Endodermal cell (in vitro differentiated cells): ENCODE data around the gene TMEM141. TPM values are rescaled to one million over a fixed set of nuclear protein-coding genes. Genes with fewer than 3 reads are reported as not detected.
"Not testable (repeated sequence)": the region's sequence is repeated elsewhere in the genome, so short reads cannot be mapped to it uniquely, and the experiment has no call there.

Experiments
- DNase-seq: peaks from one replicate; pipeline ENCODE4 v3.0.0-alpha.2; 2017
- H3K27ac ChIP-seq: 2 replicates; pipeline ENCODE4 v1.5.1; 2013; ENCODE audit warnings: mild to moderate bottlenecking, low read depth, low read length, moderate library complexity
- H3K27me3 ChIP-seq: 2 replicates; pipeline ENCODE4 v1.6.1; 2013; ENCODE audit warnings: mild to moderate bottlenecking, low read length, moderate library complexity; ENCODE audit not compliant: insufficient read depth, control insufficient read depth, poor library complexity, severe bottlenecking
- H3K36me3 ChIP-seq: 2 replicates; pipeline ENCODE4 v1.7.0; 2013; ENCODE audit warnings: mild to moderate bottlenecking, low read length, moderate library complexity; ENCODE audit not compliant: control insufficient read depth, insufficient read depth
- H3K4me1 ChIP-seq: one replicate; pipeline ENCODE4 v1.7.0; 2013; ENCODE audit warnings: low read length; ENCODE audit not compliant: control insufficient read depth, insufficient read depth
- H3K4me3 ChIP-seq: 2 replicates; pipeline ENCODE4 v1.5.1; 2013; ENCODE audit warnings: mild to moderate bottlenecking, low read length, moderate library complexity
- H3K9ac ChIP-seq: 2 replicates; pipeline ENCODE4 v1.6.1; 2013; ENCODE audit warnings: mild to moderate bottlenecking, low read length, moderate library complexity; ENCODE audit not compliant: poor library complexity, severe bottlenecking; ENCODE audit errors: extremely low read depth
- H3K9me3 ChIP-seq: 2 replicates; pipeline ENCODE4 v1.6.1; 2013; ENCODE audit warnings: mild to moderate bottlenecking, low read length, moderate library complexity; ENCODE audit not compliant: control insufficient read depth
- H3K27ac Mint-ChIP-seq: 2 replicates; pipeline ENCODE4 v1.8.0; 2020; ENCODE audit warnings: mixed read lengths
- H3K27me3 Mint-ChIP-seq: 2 replicates; pipeline ENCODE4 v1.8.0; 2021; ENCODE audit warnings: mild to moderate bottlenecking, mixed read lengths; ENCODE audit not compliant: insufficient read depth
- H3K36me3 Mint-ChIP-seq: 2 replicates; pipeline ENCODE4 v1.8.0; 2020; ENCODE audit warnings: low read depth, mixed read lengths
- H3K4me1 Mint-ChIP-seq: 2 replicates; pipeline ENCODE4 v1.8.0; 2020; ENCODE audit warnings: mixed read lengths
- H3K4me3 Mint-ChIP-seq: 2 replicates; pipeline ENCODE4 v1.8.0; 2020; ENCODE audit warnings: mild to moderate bottlenecking, moderate library complexity, mixed read lengths
- H3K9me3 Mint-ChIP-seq: 2 replicates; pipeline ENCODE4 v1.8.0; 2020; ENCODE audit warnings: mild to moderate bottlenecking, mixed read lengths
- CTCF ChIP-seq: fragments of 200-600 bp; sonication (generic); conservative IDR thresholded peaks from 2 replicates; pipeline ENCODE4 v1.5.0; 2021; ENCODE audit warnings: antibody characterized with exemption, mild to moderate bottlenecking
- WGBS, 2 experiments: methylation state at CpG; one replicate each; pipeline versions ENCODE4 v1.1.5 to v1.1.7; 2013; ENCODE audit warnings: missing lambda C conversion rate in 2 of 2, mixed read lengths in 1 of 2; ENCODE audit not compliant: insufficient coverage in 1 of 2, insufficient read length in 1 of 2; 5-methylcytosine and 5-hydroxymethylcytosine counted together
- total RNA-seq, 2 donors: library from RNA; stranded (reverse); fragmentation: NEBNext Ultra II Directional in 1 of 2; extraction: Animal tissue kit (Norgen Biotek cat#: 25700) in 1 of 2; gene quantifications; 2 replicates in 1 of 2; 3 replicates in 1 of 2; pipeline ENCODE4 v1.2.1, GENCODE V29; 2021

The TMEM141 gene
- total RNA-seq, 2 donors from 2014 or later, result 215 to 339 TPM

GRCh38 chr9:136764301-136764891 lies 26.7 kb upstream of the TMEM141 start, which contains the start of gene LCN15:
Gene LCN15 (minus strand): TSS chr9:136764518. CDS start chr9:136764488, 30 bp downstream.
- no peaks in the 10 kb centered on the region for H3K4me1 Mint-ChIP-seq
- no peaks in the 10 kb centered on the region for H3K9me3 ChIP-seq
- no peak for TF ChIP-seq CTCF
- H3K27ac Mint-ChIP-seq, result no peak within 1 kb of the TSS
- H3K4me1 ChIP-seq, result no peaks in the 10 kb centered on the region
- H3K9me3 Mint-ChIP-seq, result peaks cover 7% of the 10 kb centered on the region
- no peak within 1 kb of the TSS for H3K27ac ChIP-seq
- no peaks in the 10 kb centered on the region for H3K36me3 ChIP-seq
- H3K27me3 ChIP-seq, result no peaks in the 10 kb centered on the region
- no peak within 1 kb of the TSS for H3K9ac ChIP-seq
- WGBS, 2 experiments, result 92 to 95% methylated on average over 9 to 14 of the region's 14 CpGs
- H3K27me3 Mint-ChIP-seq, result peaks cover 9% of the 10 kb centered on the region
- no peak within 1 kb of the TSS for H3K4me3 Mint-ChIP-seq
- H3K4me3 ChIP-seq, result no peak within 1 kb of the TSS
- no peak for DNase-seq
- no peaks in the 10 kb centered on the region for H3K36me3 Mint-ChIP-seq

- no peaks in the 10 kb centered on the region for H3K9me3 ChIP-seq
- H3K4me1 ChIP-seq, result no peaks in the 10 kb centered on the region
- peaks cover 7% of the 10 kb centered on the region for H3K9me3 Mint-ChIP-seq
- H3K36me3 Mint-ChIP-seq, result no peaks in the 10 kb centered on the region
- WGBS, 2 experiments, result 94 to 95% methylated on average over 9 to 14 of the region's 14 CpGs
- no peaks in the 10 kb centered on the region for H3K27me3 ChIP-seq
- no peaks in the 10 kb centered on the region for H3K36me3 ChIP-seq
- no peak overlapping the region for H3K27ac ChIP-seq
- TF ChIP-seq CTCF, result no peak
- no peak for DNase-seq
- H3K4me3 Mint-ChIP-seq, result no peak overlapping the region
- no peak overlapping the region for H3K4me3 ChIP-seq
- no peak overlapping the region for H3K27ac Mint-ChIP-seq
- H3K4me1 Mint-ChIP-seq, result no peaks in the 10 kb centered on the region
- H3K27me3 Mint-ChIP-seq, result peaks cover 9% of the 10 kb centered on the region
- H3K9ac ChIP-seq, result no peak overlapping the region
Observed at GRCh38 chr9:136765041-136765440, 26.1 kb upstream of the TMEM141 start.

- H3K9me3 Mint-ChIP-seq, H3K4me1 ChIP-seq, H3K27ac ChIP-seq, H3K4me3 Mint-ChIP-seq, H3K4me3 ChIP-seq, H3K36me3 Mint-ChIP-seq, H3K9ac ChIP-seq, H3K4me1 Mint-ChIP-seq, H3K27me3 Mint-ChIP-seq, H3K27me3 ChIP-seq, H3K36me3 ChIP-seq, H3K27ac Mint-ChIP-seq, H3K9me3 ChIP-seq, DNase-seq: not testable (repeated sequence)
- 86 to 90% methylated on average over 8 to 11 of the region's 14 CpGs for WGBS, 2 experiments
Observed at GRCh38 chr9:136765745-136766409, 25.3 kb upstream of the TMEM141 start.
